GM12875 (cell line): ENCODE measurements around the gene NEK4.

Experiments used
- H3K4me3 ChIP-seq: one replicate; pipeline ENCODE4 v1.5.1; 2011; ENCODE audit warnings: low read depth, low read length, control low read depth
- CTCF ChIP-seq: IDR thresholded peaks from 2 replicates; pipeline ENCODE4 v1.5.1; 2011; ENCODE audit warnings: low read depth, mild to moderate bottlenecking, control low read depth, inconsistent platforms, low read length, moderate library complexity, borderline replicate concordance; ENCODE audit not compliant: insufficient read depth

The NEK4 gene

GRCh38 chr3:52800079-52800478 lies 29.3 kb upstream of the NEK4 start:
- H3K4me3 ChIP-seq, result no peak overlapping the region
- no peak for TF ChIP-seq CTCF

- TF ChIP-seq CTCF, result peak; percentile 75
- H3K4me3 ChIP-seq, result no peak overlapping the region
Observed at GRCh38 chr3:52798978-52799476, 28.3 kb upstream of the NEK4 start.

- H3K4me3 ChIP-seq, result no peak overlapping the region
- no peak for TF ChIP-seq CTCF
Observed at GRCh38 chr3:52798376-52798977, 27.7 kb upstream of the NEK4 start.

- TF ChIP-seq CTCF, result no peak
- no peak overlapping the region for H3K4me3 ChIP-seq
Observed at GRCh38 chr3:52796411-52796810, 25.7 kb upstream of the NEK4 start.

- H3K4me3 ChIP-seq, result no peak overlapping the region
- TF ChIP-seq CTCF, result no peak
Observed at GRCh38 chr3:52795298-52795900, 24.7 kb upstream of the NEK4 start.

GRCh38 chr3:52794612-52795099 lies 23.9 kb upstream of the NEK4 start, which contains the start of gene ITIH3:
Gene ITIH3 (plus strand): TSS chr3:52794796. CDS start chr3:52794804, 8 bp downstream.
- no peak within 1 kb of the TSS for H3K4me3 ChIP-seq
- TF ChIP-seq CTCF, result no peak
